KMS-11 (cell line): ENCODE measurements around the gene NFATC1.

Experiments used
- H2AFZ ChIP-seq: fragments of 200-600 bp; sonication (generic); 2 replicates; pipeline ENCODE4 v1.6.1; 2016; ENCODE audit warnings: antibody characterized with exemption, mixed run types, low read depth
- H3K27ac ChIP-seq: fragments of 200-600 bp; sonication (generic); 2 replicates; pipeline ENCODE4 v1.6.1; 2016; ENCODE audit warnings: mild to moderate bottlenecking, mixed run types
- H3K27me3 ChIP-seq: fragments of 200-600 bp; sonication (generic); 2 replicates; pipeline ENCODE4 v1.6.1; 2017; ENCODE audit warnings: mild to moderate bottlenecking, low read depth, mixed run types, moderate library complexity; ENCODE audit not compliant: insufficient read depth
- H3K36me3 ChIP-seq: fragments of 200-600 bp; sonication (generic); 2 replicates; pipeline ENCODE4 v1.6.1; 2017; ENCODE audit warnings: mild to moderate bottlenecking, mixed run types; ENCODE audit not compliant: insufficient read depth
- H3K4me1 ChIP-seq: fragments of 200-600 bp; sonication (generic); 2 replicates; pipeline ENCODE4 v1.6.1; 2016; ENCODE audit warnings: mild to moderate bottlenecking, low read depth, mixed run types; ENCODE audit not compliant: poor library complexity, severe bottlenecking
- H3K4me2 ChIP-seq: fragments of 200-600 bp; sonication (generic); 2 replicates; pipeline ENCODE4 v1.7.0; 2016; ENCODE audit warnings: mild to moderate bottlenecking, mixed run types
- H3K4me3 ChIP-seq: fragments of 200-600 bp; sonication (generic); IDR thresholded peaks from 2 replicates; pipeline ENCODE4 v1.6.1; 2017; ENCODE audit warnings: low read depth, low read length, mixed read lengths; ENCODE audit not compliant: insufficient read depth
- H3K79me2 ChIP-seq: fragments of 200-600 bp; sonication (generic); 2 replicates; pipeline ENCODE4 v1.6.1; 2016; ENCODE audit warnings: low read depth, mixed run types; ENCODE audit not compliant: insufficient read depth
- H3K9ac ChIP-seq: fragments of 200-600 bp; sonication (generic); 2 replicates; pipeline ENCODE4 v1.6.1; 2016; ENCODE audit warnings: mild to moderate bottlenecking, mixed run types
- H4K20me1 ChIP-seq: fragments of 200-600 bp; sonication (generic); 2 replicates; pipeline ENCODE4 v1.6.1; 2016; ENCODE audit warnings: mild to moderate bottlenecking, mixed run types; ENCODE audit not compliant: insufficient read depth
- TF ChIP-seq, protein P1 (sequence below): fragments of 200-600 bp; sonication (generic); conservative IDR thresholded peaks from 2 replicates; pipeline ENCODE4 v1.6.1; 2017; ENCODE audit warnings: low read depth, mild to moderate bottlenecking, antibody characterized with exemption, low read length, moderate library complexity, mixed read lengths

The NFATC1 gene

DNA sequence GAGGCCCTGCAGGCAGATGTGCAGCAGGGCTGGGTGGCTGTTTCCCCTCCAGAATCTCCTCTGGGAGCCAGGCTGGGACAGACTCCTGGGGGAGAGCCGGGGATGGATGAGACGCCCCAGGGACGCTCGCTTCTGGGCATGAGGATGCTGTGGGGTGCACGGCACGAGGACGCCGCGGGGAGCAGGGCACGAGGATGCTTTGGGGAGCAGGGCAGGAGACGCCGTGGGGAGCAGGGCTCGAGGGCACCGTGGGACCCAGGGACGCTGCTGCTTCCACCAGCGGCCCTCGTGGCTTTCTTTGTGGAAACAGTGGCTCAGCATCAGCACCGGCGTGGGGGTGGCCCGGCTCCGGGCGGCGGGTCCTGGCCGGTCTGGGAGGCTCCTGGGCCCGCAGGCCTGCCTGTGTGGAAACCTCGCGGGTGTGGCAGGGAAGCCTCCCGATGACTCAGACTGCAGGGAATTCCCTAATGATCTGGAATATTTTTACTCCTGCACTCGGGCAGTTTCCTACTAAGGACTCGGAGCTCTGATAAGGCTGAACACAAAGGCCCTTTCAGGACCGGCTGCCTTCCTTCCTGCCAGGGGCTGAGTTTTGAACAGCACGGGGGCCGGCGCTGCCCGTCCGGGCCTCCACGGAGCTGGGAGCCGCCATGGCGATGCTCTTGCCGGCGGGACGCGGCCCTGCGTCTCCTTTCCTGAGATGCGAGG, 62.6 kb downstream of the NFATC1 start:
- H3K36me3 ChIP-seq = no peaks in the 10 kb centered on the region
- H3K9ac ChIP-seq = no peak overlapping the region
- no peaks in the 10 kb centered on the region for H3K4me1 ChIP-seq
- no peaks in the 10 kb centered on the region for H3K27me3 ChIP-seq
- no peak overlapping the region for H2AFZ ChIP-seq
- TF ChIP-seq, protein P1, sequence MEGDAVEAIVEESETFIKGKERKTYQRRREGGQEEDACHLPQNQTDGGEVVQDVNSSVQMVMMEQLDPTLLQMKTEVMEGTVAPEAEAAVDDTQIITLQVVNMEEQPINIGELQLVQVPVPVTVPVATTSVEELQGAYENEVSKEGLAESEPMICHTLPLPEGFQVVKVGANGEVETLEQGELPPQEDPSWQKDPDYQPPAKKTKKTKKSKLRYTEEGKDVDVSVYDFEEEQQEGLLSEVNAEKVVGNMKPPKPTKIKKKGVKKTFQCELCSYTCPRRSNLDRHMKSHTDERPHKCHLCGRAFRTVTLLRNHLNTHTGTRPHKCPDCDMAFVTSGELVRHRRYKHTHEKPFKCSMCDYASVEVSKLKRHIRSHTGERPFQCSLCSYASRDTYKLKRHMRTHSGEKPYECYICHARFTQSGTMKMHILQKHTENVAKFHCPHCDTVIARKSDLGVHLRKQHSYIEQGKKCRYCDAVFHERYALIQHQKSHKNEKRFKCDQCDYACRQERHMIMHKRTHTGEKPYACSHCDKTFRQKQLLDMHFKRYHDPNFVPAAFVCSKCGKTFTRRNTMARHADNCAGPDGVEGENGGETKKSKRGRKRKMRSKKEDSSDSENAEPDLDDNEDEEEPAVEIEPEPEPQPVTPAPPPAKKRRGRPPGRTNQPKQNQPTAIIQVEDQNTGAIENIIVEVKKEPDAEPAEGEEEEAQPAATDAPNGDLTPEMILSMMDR = no peak
- no peaks in the 10 kb centered on the region for H3K79me2 ChIP-seq
- no peaks in the 10 kb centered on the region for H4K20me1 ChIP-seq
- H3K4me3 ChIP-seq = no peak overlapping the region
- no peak overlapping the region for H3K4me2 ChIP-seq
- H3K27ac ChIP-seq = no peak overlapping the region

DNA sequence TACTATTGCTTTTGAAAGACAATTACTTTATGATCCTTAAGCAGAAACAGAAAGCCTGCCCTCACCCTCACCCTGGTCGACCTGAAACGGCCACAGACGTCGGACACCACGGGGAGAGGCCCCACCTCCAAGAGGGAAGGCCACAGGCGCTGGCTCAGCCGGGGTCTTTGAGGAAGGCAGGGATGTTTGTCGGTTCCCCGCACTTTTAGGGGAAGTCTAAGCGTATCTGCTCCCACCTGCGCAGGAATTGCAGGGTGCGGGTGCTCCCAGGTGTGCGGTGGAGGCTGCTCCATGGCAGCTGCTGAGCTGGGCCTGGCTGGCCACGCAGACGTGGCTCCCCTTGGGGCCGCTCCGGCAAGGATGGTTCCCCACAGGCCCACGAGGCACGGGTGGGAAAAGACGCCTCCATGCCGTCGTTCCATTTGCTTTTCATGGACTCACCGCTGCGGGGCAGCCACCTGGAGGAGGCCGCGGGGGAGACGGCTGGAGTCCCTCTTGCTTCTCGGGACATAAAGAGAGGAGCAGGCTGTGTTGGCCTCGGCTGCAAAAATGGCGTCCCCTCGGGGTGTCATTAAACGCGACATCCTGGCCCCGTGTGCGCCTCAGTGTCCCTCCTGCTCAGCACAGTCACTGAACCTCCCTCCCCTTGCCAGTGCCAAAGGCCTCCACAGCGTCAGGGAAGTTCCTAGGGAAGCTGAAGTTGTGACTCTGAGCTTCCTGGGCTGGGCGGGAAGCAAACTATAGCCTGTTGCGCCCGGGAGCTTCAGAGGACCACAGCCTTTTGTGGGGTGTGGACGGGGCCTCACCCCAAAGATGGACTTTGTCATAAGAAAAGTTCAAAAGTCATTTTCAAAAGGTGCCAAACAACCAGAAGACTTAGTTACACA, 63.4 kb downstream of the NFATC1 start:
- Histone ChIP-seq H3K27me3 (no peaks in the 10 kb centered on the region), H3K4me3 (no peak overlapping the region), H3K27ac (no peak overlapping the region), H3K4me2 (no peak overlapping the region), H2AFZ (no peak overlapping the region), H3K79me2 (no peaks in the 10 kb centered on the region), H4K20me1 (no peaks in the 10 kb centered on the region), H3K4me1 (no peaks in the 10 kb centered on the region), H3K36me3 (no peaks in the 10 kb centered on the region), H3K9ac (no peak overlapping the region)
- TF ChIP-seq, protein P1 = no peak

DNA sequence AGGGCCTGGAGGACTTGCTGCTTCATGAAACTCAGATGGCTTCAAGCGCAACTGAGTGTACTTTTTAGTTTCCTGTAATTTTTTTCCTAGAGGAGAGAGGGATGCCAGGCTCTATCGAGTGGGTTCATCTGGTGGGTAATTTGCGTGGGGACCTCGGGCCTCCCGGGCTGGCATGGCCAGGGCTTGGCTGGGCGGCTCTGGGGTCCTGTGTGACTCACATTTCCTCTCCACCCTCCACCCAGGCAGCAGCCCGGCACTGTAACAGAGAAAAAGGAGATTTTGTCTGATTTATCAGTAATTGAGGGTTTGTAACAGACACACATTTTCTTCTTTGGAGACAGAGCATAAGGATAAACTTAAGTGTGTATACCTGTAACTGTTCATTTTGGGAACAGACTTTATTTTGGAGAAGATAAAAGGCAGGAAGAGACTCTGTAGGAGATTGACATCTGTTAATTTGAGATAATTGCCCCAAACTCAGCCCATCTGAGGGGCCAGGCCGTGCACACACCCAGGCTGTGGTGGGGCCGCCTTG, 64.3 kb downstream of the NFATC1 start:
- H4K20me1 ChIP-seq = no peaks in the 10 kb centered on the region
- H3K27me3 ChIP-seq = no peaks in the 10 kb centered on the region
- H3K79me2 ChIP-seq = no peaks in the 10 kb centered on the region
- H3K36me3 ChIP-seq = no peaks in the 10 kb centered on the region
- H3K4me3 ChIP-seq = no peak overlapping the region
- TF ChIP-seq, protein P1 = no peak
- H3K4me1 ChIP-seq = no peaks in the 10 kb centered on the region
- no peak overlapping the region for H3K4me2 ChIP-seq
- H3K27ac ChIP-seq = no peak overlapping the region
- no peak overlapping the region for H3K9ac ChIP-seq
- no peak overlapping the region for H2AFZ ChIP-seq

DNA sequence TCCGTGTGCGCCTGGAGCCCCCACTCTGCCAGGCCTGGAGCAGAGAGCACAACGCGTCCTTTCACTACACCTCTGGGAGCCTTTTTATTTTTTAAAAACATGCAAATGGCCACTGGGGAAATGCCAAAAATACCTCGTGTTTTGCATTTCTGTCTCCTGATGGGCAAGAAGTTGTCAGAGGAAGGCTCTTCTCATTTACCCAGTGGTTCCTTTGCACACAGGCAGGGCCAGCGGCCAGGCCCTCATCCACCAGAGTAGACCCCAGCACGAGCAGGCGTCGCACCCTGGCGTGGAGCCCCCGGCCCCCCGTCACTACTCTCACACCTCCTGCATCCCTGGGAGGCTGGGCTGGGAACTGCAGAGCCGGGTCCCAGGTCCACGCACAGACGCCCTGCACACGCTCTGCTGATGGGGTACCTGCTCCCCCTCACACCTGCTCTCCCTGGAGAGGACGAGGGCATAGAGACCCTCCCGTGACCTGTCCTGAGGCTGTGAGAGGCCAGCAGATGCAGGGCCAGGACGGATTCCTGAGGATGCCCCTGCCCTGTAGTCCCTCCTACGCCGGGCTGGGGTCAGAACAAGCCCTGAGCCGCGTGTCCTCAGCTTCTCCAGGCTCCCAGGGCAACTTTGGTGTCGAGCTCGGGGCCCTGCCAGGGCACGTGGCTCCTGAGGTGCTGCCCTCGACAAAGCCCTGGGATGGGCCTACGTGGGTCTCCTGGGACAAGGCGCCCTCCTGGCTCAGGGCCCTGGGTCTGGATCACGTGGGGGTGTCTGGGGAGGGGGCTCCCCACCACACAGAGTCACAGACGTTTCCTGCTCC, 65.0 kb downstream of the NFATC1 start:
- H3K36me3 ChIP-seq = no peaks in the 10 kb centered on the region
- no peak overlapping the region for H3K4me2 ChIP-seq
- H3K27me3 ChIP-seq = no peaks in the 10 kb centered on the region
- no peak overlapping the region for H3K4me3 ChIP-seq
- no peak overlapping the region for H2AFZ ChIP-seq
- TF ChIP-seq, protein P1 = no peak
- no peak overlapping the region for H3K9ac ChIP-seq
- no peaks in the 10 kb centered on the region for H3K79me2 ChIP-seq
- H3K27ac ChIP-seq = no peak overlapping the region
- H3K4me1 ChIP-seq = no peaks in the 10 kb centered on the region
- H4K20me1 ChIP-seq = no peaks in the 10 kb centered on the region
